Esophagus (tissue), 2 donors: ENCODE data around the gene TNIK. TPM values are rescaled to one million over a fixed set of nuclear protein-coding genes. Genes with fewer than 3 reads are reported as not detected.

Experiments used
- H3K27ac ChIP-seq, 2 donors: one replicate each; pipeline ENCODE4 v1.5.1; 2013; ENCODE audit warnings: low read depth in 2 of 2, mild to moderate bottlenecking in 2 of 2, inconsistent platforms in 1 of 2, low read length in 1 of 2, moderate library complexity in 1 of 2
- H3K27me3 ChIP-seq, 2 donors: one replicate each; pipeline ENCODE4 v1.6.1; 2013; ENCODE audit warnings: low read length in 2 of 2, control low read depth in 1 of 2, mild to moderate bottlenecking in 1 of 2; ENCODE audit not compliant: insufficient read depth in 2 of 2, control insufficient read depth in 1 of 2
- H3K36me3 ChIP-seq, 2 donors: one replicate each; pipeline ENCODE4 v1.6.1; 2013; ENCODE audit warnings: low read length in 1 of 2; ENCODE audit not compliant: control insufficient read depth in 2 of 2, insufficient read depth in 2 of 2
- H3K4me1 ChIP-seq, 2 donors: one replicate each; pipeline ENCODE4 v1.6.1; 2013; ENCODE audit warnings: low read length in 1 of 2; ENCODE audit not compliant: control insufficient read depth in 2 of 2, insufficient read depth in 2 of 2
- H3K4me3 ChIP-seq, 2 donors: one replicate each; pipeline ENCODE4 v1.5.1; 2013; ENCODE audit warnings: low read length in 2 of 2, mild to moderate bottlenecking in 2 of 2, low read depth in 1 of 2, moderate library complexity in 1 of 2
- H3K9me3 ChIP-seq, 2 donors: one replicate each; pipeline ENCODE4 v1.6.1; 2013; ENCODE audit warnings: mild to moderate bottlenecking in 2 of 2, low read depth in 1 of 2, low read length in 1 of 2, moderate library complexity in 1 of 2; ENCODE audit not compliant: control insufficient read depth in 2 of 2, insufficient read depth in 1 of 2
- WGBS, 2 donors: extraction: QIAGEN DNeasy Blood & Tissue Kit; methylation state at CpG; one replicate each; pipeline ENCODE4 v1.1.7; 2013; 5-methylcytosine and 5-hydroxymethylcytosine counted together
- polyA plus RNA-seq, 2 donors: library from polyadenylated mRNA; stranded (reverse); fragments of 200-250 nt; gene quantifications; one replicate each; pipeline ENCODE4 v1.2.3, GENCODE V29; 2013
- donor health status: healthy with polysubstance abuse.
- donor health status: Bipolar disorder and iron deficiency.

TNIK gene
- polyA plus RNA-seq, 2 donors, result 2.2 to 3.2 TPM

- no peak overlapping the region for H3K4me3 ChIP-seq
- 94 to 95% methylated on average over 2 of the region's 2 CpGs for WGBS, 2 donors
- H3K4me1 ChIP-seq, result no peaks in the 10 kb centered on the region
- H3K36me3 ChIP-seq, result no peaks in the 10 kb centered on the region
- H3K9me3 ChIP-seq, result no peaks in the 10 kb centered on the region
- no peaks in the 10 kb centered on the region for H3K27me3 ChIP-seq
- H3K27ac ChIP-seq, result no peak overlapping the region
Measured at GRCh38 chr3:171398343-171398742, 61.9 kb downstream of the TNIK start.

- H3K4me1 ChIP-seq, result no peaks in the 10 kb centered on the region
- no peaks in the 10 kb centered on the region for H3K27me3 ChIP-seq
- H3K27ac ChIP-seq, result no peak overlapping the region
- H3K4me3 ChIP-seq, result no peak overlapping the region
- H3K36me3 ChIP-seq, result no peaks in the 10 kb centered on the region
- no peaks in the 10 kb centered on the region for H3K9me3 ChIP-seq
- WGBS, 2 donors, result 96 to 98% methylated on average over 3 of the region's 3 CpGs
Measured at GRCh38 chr3:171397089-171397488, 63.1 kb downstream of the TNIK start.

GRCh38 chr3:171396048-171396447, 64.2 kb downstream of the TNIK start:
- H3K27me3 ChIP-seq, result no peaks in the 10 kb centered on the region
- no peaks in the 10 kb centered on the region for H3K36me3 ChIP-seq
- no peaks in the 10 kb centered on the region for H3K4me1 ChIP-seq
- 75 to 77% methylated on average over 3 of the region's 3 CpGs for WGBS, 2 donors
- no peaks in the 10 kb centered on the region for H3K9me3 ChIP-seq
- H3K4me3 ChIP-seq, result no peak overlapping the region
- H3K27ac ChIP-seq, result no peak overlapping the region

- H3K27me3 ChIP-seq, result no peaks in the 10 kb centered on the region
- H3K27ac ChIP-seq, result no peak overlapping the region
- no peaks in the 10 kb centered on the region for H3K36me3 ChIP-seq
- no peaks in the 10 kb centered on the region for H3K4me1 ChIP-seq
- 45 to 56% methylated on average over 7 of the region's 7 CpGs for WGBS, 2 donors
- H3K9me3 ChIP-seq, result no peaks in the 10 kb centered on the region
- H3K4me3 ChIP-seq, result no peak overlapping the region
Measured at GRCh38 chr3:171393032-171393744, 67.0 kb downstream of the TNIK start.

- H3K4me1 ChIP-seq, result no peaks in the 10 kb centered on the region
- H3K9me3 ChIP-seq, result no peaks in the 10 kb centered on the region
- no peaks in the 10 kb centered on the region for H3K27me3 ChIP-seq
- no peaks in the 10 kb centered on the region for H3K36me3 ChIP-seq
- no peak overlapping the region for H3K27ac ChIP-seq
- H3K4me3 ChIP-seq, result no peak overlapping the region
Measured at GRCh38 chr3:171391432-171391831, 68.8 kb downstream of the TNIK start.

GRCh38 chr3:171390051-171390941, 69.9 kb downstream of the TNIK start:
- Histone ChIP-seq H3K36me3 (no peaks in the 10 kb centered on the region), H3K4me3 (no peak overlapping the region), H3K9me3 (no peaks in the 10 kb centered on the region), H3K4me1 (no peaks in the 10 kb centered on the region), H3K27me3 (no peaks in the 10 kb centered on the region), H3K27ac (no peak overlapping the region)
- 94 to 95% methylated on average over 9 of the region's 9 CpGs for WGBS, 2 donors

- no peaks in the 10 kb centered on the region for H3K36me3 ChIP-seq
- H3K4me1 ChIP-seq, result no peaks in the 10 kb centered on the region
- 65 to 80% methylated on average over 3 of the region's 3 CpGs for WGBS, 2 donors
- H3K4me3 ChIP-seq, result no peak overlapping the region
- no peaks in the 10 kb centered on the region for H3K27me3 ChIP-seq
- H3K9me3 ChIP-seq, result no peaks in the 10 kb centered on the region
- H3K27ac ChIP-seq, result no peak overlapping the region
Measured at GRCh38 chr3:171389491-171389890, 70.7 kb downstream of the TNIK start.

- WGBS, 2 donors, result 61 to 66% methylated on average over 1 of the region's 1 CpG
- Histone ChIP-seq H3K36me3 (no peaks in the 10 kb centered on the region), H3K4me1 (no peaks in the 10 kb centered on the region), H3K27me3 (no peaks in the 10 kb centered on the region), H3K9me3 (no peaks in the 10 kb centered on the region), H3K27ac (no peak overlapping the region), H3K4me3 (no peak overlapping the region)
Measured at GRCh38 chr3:171388527-171388926, 71.7 kb downstream of the TNIK start.

- H3K27me3 ChIP-seq, result no peaks in the 10 kb centered on the region
- H3K4me3 ChIP-seq, result no peak overlapping the region
- no peaks in the 10 kb centered on the region for H3K9me3 ChIP-seq
- no peak overlapping the region for H3K27ac ChIP-seq
- H3K4me1 ChIP-seq, result no peaks in the 10 kb centered on the region
- H3K36me3 ChIP-seq, result no peaks in the 10 kb centered on the region
Measured at GRCh38 chr3:171387062-171387461, 73.1 kb downstream of the TNIK start.

GRCh38 chr3:171385086-171385485, 75.1 kb downstream of the TNIK start:
- no peaks in the 10 kb centered on the region for H3K36me3 ChIP-seq
- H3K4me3 ChIP-seq, result no peak overlapping the region
- no peak overlapping the region for H3K27ac ChIP-seq
- no peaks in the 10 kb centered on the region for H3K9me3 ChIP-seq
- no peaks in the 10 kb centered on the region for H3K4me1 ChIP-seq
- WGBS, 2 donors, result 85 to 88% methylated on average over 5 of the region's 5 CpGs
- no peaks in the 10 kb centered on the region for H3K27me3 ChIP-seq
